ENCODE data around the gene TEX38. TPM values are rescaled to one million over a fixed set of nuclear protein-coding genes. Genes with fewer than 3 reads are reported as not detected.

TEX38 gene
- total and polyA plus RNA-seq, 10 of the 15 experiments (the other 5 are each of a cell fraction or from before 2014, with no cell fraction given) = 0.07 to 0.32 (median 0.15) TPM; not detected in 7

GRCh38 chr1:46718340-46718726 lies 46.7 kb downstream of the TEX38 start:
- H3K9ac ChIP-seq (ENCODE audit: control insufficient read depth, insufficient read depth, low read length) = peak overlapping the region; percentile 75
- RAD21 ChIA-PET (ENCODE audit: unreplicated experiment) = interaction anchor here (0.6 to 2.2 kb wide), 4 partner anchors 102 to 646 kb away, joined by 3 to 7 read pairs (median 4); partner anchors contain the start of genes MKNK1 and MOB3C
- 3% methylated on average over 12 of the region's 12 CpGs for whole genome bisulfite sequencing (ENCODE audit: insufficient coverage, insufficient replicate concordance, low lambda C conversion rate, missing lambda C conversion rate)
- peak overlapping the region; percentile 87 for H3K27ac ChIP-seq (ENCODE audit: control insufficient read depth, insufficient read depth)
- H3K4me1 ChIP-seq (ENCODE audit: control insufficient read depth, insufficient read depth, low read length) = peaks cover 13% of the 10 kb centered on the region
- peak overlapping the region; percentile 83 for H3K4me3 ChIP-seq
- peaks cover 2 to 9% of the 10 kb centered on the region in 2 experiments; a peak in 1 of 4 replicates for H3K36me3 ChIP-seq (ENCODE audit: control insufficient read depth in 2 of 2, insufficient read depth in 2 of 2, low read length in 1 of 2)
- H3K27me3 ChIP-seq (replicated peaks in 1 of 2; ENCODE audit: control insufficient read depth in 2 of 2, insufficient read depth in 2 of 2, low read length in 1 of 2) = no peaks in the 10 kb centered on the region
- peak overlapping the region; percentile 94 for H3K4me2 ChIP-seq (ENCODE audit: control insufficient read depth, insufficient read depth)
- DNase-seq (ENCODE audit: low read depth, low spot score) = no peak
- peaks cover 25% of the 10 kb centered on the region for H3K79me2 ChIP-seq (ENCODE audit: control insufficient read depth, insufficient read depth, low read length)
- TF ChIP-seq E2F4 (IDR thresholded peaks at IDR 0.05; ENCODE audit: low read depth, low read length) (no peak), ZBTB40 (IDR thresholded peaks at IDR 0.05; ENCODE audit: borderline replicate concordance) (no peak), MLLT1 (IDR thresholded peaks at IDR 0.05) (no peak), NFYB (IDR thresholded peaks at IDR 0.05; ENCODE audit: insufficient read depth, low read depth, low read length) (no peak), POLR2AphosphoS2 (IDR thresholded peaks at IDR 0.05; ENCODE audit: low read depth, low read length) (no peak), DPF2 (IDR thresholded peaks at IDR 0.05) (no peak), BCLAF1 (IDR thresholded peaks at IDR 0.05) (no peak), NFXL1 (IDR thresholded peaks at IDR 0.05; ENCODE audit: borderline replicate concordance) (no peak)
- POLR2A ChIA-PET = interaction anchor here (1.5 kb wide), 2 partner anchors 103 to 114 kb away, joined by 4 to 5 read pairs; partner anchors contain the start of gene MKNK1
- FAIRE-seq = no peak
- no peaks in the 10 kb centered on the region; the same call in 1 of the 2 replicates for H4K20me1 ChIP-seq (ENCODE audit: control insufficient read depth, insufficient read depth)
- peak; percentile 37; the same call in 2 of the 3 replicates for ATAC-seq
- no peak overlapping the region for H2AFZ ChIP-seq (ENCODE audit: control insufficient read depth, low read depth, low read length)
- intact Hi-C loops (cut with micrococcal nuclease; ENCODE audit: unreplicated experiment) = loop anchor here (2.0 to 5.0 kb wide), 2 partner anchors 50 to 101 kb away; partner anchors contain the start of genes ATPAF1 and MOB3C
- no peaks in the 10 kb centered on the region for H3K9me3 ChIP-seq (replicated peaks; ENCODE audit: control insufficient read depth, insufficient read depth, low read length)
- SMC1A ChIA-PET (ENCODE audit: uncharacterized antibody, unreplicated experiment) = interaction anchor here (1.5 to 4.2 kb wide), 3 partner anchors 14 to 101 kb away, joined by 3 to 12 read pairs (median 8); partner anchors contain the start of genes ATPAF1 and MOB3C
- in situ Hi-C loops (cut with MboI) = no loop called here
- CTCF ChIA-PET = interaction anchor here (0.6 to 1.8 kb wide), 4 partner anchors 10 to 1091 kb away, joined by 3 to 5 read pairs (median 3); no protein-coding TSS in a partner anchor
- BruUV-seq (replicated peaks) = no TSS peak

All from GM12878 (cell line).